Right lobe of liver (tissue), 6 donors: ENCODE results near the gene RAB31. TPM values are rescaled to one million over a fixed set of nuclear protein-coding genes. Genes with fewer than 3 reads are reported as not detected.

Source experiments
- ATAC-seq, 4 donors: fragments of 200-7000 bp; cut with Tn5 transposase; one replicate each; pipeline ENCODE4 v1.9.1; 2020; ENCODE audit warnings: mild to moderate bottlenecking in 4 of 4, moderate library complexity in 4 of 4
- DNase-seq, 3 donors: peaks; one replicate each; pipeline ENCODE4 v3.0.0-alpha.2; 2020
- H3K27ac ChIP-seq, 3 donors: fragments of 200-600 bp; one replicate each; pipeline ENCODE4 v1.8.0; 2022
- H3K27me3 ChIP-seq, 2 donors: fragments of 200-600 bp; one replicate each; pipeline ENCODE4 v1.8.0; 2022
- H3K36me3 ChIP-seq, 4 donors: fragments of 200-600 bp; sonication (generic) in 1 of 4; one replicate each; pipeline versions ENCODE4 v1.5.1 to v1.8.0; 2017 to 2022; ENCODE audit warnings: control low read depth in 1 of 4
- H3K4me1 ChIP-seq, 4 donors: fragments of 200-600 bp; sonication (generic) in 1 of 4; one replicate each; pipeline versions ENCODE4 v1.5.1 to v1.8.0; 2017 to 2022; ENCODE audit warnings: control low read depth in 1 of 4
- H3K4me3 ChIP-seq, 3 donors: fragments of 200-600 bp; one replicate each; pipeline ENCODE4 v1.8.0; 2022
- H3K9me3 ChIP-seq, 4 donors: fragments of 200-600 bp; sonication (generic) in 1 of 4; one replicate each; pipeline versions ENCODE4 v1.5.1 to v1.8.0; 2017 to 2022; ENCODE audit warnings: control low read depth in 1 of 4
- POLR2A ChIP-seq: fragments of 450-650 bp; IDR thresholded peaks from one replicate; pipeline ENCODE4 v1.6.1; 2017; ENCODE audit warnings: antibody characterized with exemption, mild to moderate bottlenecking
- WGBS: methylation state at CpG from one replicate; pipeline ENCODE4 v1.1.6; 2018; ENCODE audit warnings: low coverage, low lambda C conversion rate; ENCODE audit not compliant: insufficient coverage; ENCODE audit errors: missing lambda C conversion rate; 5-methylcytosine and 5-hydroxymethylcytosine counted together
- intact Hi-C, 2 donors: fragments of 100-400 bp; cut with DNase I; formaldehyde crosslinking; loops; one replicate each; pipeline versions ENCODE4 v1.11.2 to v1.14.1; 2022
- total RNA-seq, 6 experiments: library from RNA; depleted of rRNA in 2 of 6; stranded (reverse); fragments of >200 nt in 2 of 6; fragmentation: NEBNext Ultra II Directional in 3 of 6; extraction: Animal tissue kit (Norgen Biotek cat#: 25700) in 3 of 6; gene quantifications; one replicate each; pipeline versions ENCODE4 v1.1.0 to v1.2.4, GENCODE V29; 2016 to 2023
- TF ChIP-seq, protein P1 (sequence below), 4 donors: fragments of 200-600 bp in 3 of 4; fragments of 450-650 bp in 1 of 4; IDR thresholded peaks; one replicate each; pipeline versions ENCODE4 v1.5.1 to v1.8.0; 2016 to 2022; ENCODE audit warnings: antibody characterized with exemption in 4 of 4, mild to moderate bottlenecking in 2 of 4
- donor health status: DM: no; HTN: yes; CAD: no.
- donor health status: DM: no; HTN: no; CAD: no.
- donor health status: DM: no; HTN: no; CAD: no.
- donor health status: DM: no; HTN: yes; CAD: no.
- donor health status: DM: no; HTN: yes; CAD: no.

The RAB31 gene
- total RNA-seq, 6 experiments from 2014 or later: 3.0 to 14.3 (median 5.4) TPM

DNA sequence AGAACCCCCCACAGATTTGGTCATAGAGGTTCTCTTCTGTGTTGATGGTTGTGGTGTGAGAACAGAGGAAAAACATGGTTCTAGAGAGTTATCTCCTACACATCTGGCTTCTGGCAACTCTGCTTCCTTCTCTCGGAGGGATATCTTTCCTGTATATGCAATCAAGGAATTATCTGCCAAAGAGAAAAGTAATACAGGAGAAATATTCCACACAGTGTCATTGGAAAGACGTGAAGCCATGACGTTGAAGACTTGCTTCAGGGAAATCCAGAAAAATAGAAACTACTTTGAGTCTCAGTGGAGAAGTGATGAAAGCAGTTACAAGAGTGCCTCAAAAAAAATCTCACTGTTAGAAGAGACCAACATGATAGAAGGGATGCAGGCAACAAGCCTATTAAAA, 78.5 kb downstream of the RAB31 start:
- WGBS: 54% methylated on average over 3 of the region's 3 CpGs
- no peak for DNase-seq
- Histone ChIP-seq H3K4me3 (no peak overlapping the region), H3K36me3 (no peaks in the 10 kb centered on the region), H3K27me3 (no peaks in the 10 kb centered on the region), H3K4me1 (no peaks in the 10 kb centered on the region), H3K9me3 (no peaks in the 10 kb centered on the region), H3K27ac (no peak overlapping the region)
- intact Hi-C loops: no loop called here
- no peak for ATAC-seq
- no peak for TF ChIP-seq POLR2A
- TF ChIP-seq, protein P1, sequence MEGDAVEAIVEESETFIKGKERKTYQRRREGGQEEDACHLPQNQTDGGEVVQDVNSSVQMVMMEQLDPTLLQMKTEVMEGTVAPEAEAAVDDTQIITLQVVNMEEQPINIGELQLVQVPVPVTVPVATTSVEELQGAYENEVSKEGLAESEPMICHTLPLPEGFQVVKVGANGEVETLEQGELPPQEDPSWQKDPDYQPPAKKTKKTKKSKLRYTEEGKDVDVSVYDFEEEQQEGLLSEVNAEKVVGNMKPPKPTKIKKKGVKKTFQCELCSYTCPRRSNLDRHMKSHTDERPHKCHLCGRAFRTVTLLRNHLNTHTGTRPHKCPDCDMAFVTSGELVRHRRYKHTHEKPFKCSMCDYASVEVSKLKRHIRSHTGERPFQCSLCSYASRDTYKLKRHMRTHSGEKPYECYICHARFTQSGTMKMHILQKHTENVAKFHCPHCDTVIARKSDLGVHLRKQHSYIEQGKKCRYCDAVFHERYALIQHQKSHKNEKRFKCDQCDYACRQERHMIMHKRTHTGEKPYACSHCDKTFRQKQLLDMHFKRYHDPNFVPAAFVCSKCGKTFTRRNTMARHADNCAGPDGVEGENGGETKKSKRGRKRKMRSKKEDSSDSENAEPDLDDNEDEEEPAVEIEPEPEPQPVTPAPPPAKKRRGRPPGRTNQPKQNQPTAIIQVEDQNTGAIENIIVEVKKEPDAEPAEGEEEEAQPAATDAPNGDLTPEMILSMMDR (IDR thresholded peaks at IDR 0.05): no peak

DNA sequence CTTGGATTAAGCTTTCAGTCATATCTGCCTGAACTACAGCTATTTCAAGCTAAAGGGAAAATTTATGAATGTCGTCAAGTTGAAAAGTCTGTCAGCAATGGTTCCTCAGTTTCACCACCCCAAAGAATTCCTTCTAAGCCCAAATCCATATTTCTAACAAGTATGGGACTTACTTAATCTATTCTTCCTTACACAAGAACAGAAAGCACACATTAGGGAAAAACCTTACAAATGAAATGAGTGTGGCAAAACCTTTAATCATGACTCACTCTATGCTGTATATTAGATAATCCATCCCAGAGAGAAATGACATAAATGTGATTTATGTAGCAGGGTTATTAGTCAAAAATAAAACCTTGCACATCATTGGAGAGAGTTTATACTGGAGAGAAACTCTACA, 78.9 kb downstream of the RAB31 start:
- H3K27me3 ChIP-seq: no peaks in the 10 kb centered on the region
- TF ChIP-seq, protein P1 (IDR thresholded peaks at IDR 0.05): no peak
- no peak for TF ChIP-seq POLR2A
- no peak for DNase-seq
- WGBS: 92% methylated on average over 1 of the region's 1 CpG
- H3K9me3 ChIP-seq: no peaks in the 10 kb centered on the region
- H3K27ac ChIP-seq: no peak overlapping the region
- no peaks in the 10 kb centered on the region for H3K4me1 ChIP-seq
- H3K4me3 ChIP-seq: no peak overlapping the region
- intact Hi-C loops: no loop called here
- no peaks in the 10 kb centered on the region for H3K36me3 ChIP-seq
- ATAC-seq: no peak

DNA sequence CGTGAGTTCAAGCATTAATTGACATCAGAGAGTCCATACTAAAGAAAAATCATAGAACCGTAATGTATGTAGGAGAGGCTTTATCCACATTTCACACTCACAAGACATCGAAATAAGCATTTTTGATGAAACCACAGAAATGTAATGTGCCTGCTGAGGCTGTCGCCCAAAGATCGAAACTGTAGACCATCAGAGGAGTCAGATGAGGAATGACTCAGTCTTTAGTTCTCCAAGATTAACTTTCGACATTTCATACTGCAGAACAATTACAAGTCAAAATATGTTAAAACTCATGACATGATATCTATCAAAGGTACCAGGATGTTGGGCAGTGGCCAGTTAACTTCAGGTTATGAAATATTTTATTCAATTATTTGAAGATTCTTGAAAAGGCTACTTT, 79.6 kb downstream of the RAB31 start:
- H3K27ac ChIP-seq: no peak overlapping the region
- 79% methylated on average over 6 of the region's 6 CpGs for WGBS

DNA sequence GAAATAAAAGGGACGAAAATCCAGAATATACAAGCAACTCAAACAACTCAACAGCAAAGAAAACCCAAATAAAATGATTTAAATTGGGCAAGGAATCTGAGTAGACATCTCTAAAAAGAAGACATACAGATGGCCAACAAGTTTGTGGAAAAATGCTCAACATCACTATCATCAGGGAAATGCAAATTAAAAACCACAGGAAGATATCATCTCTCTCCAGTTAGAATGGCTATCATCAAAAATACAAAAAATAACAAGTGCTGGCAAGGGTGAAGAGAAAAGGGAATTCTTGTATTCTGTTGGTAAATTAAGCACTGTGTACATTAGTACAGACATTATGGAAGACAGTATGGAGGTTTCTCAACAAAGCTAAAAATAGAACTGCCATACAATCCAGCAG, 80.0 kb downstream of the RAB31 start:
- intact Hi-C loops: no loop called here
- Histone ChIP-seq H3K27ac (no peak overlapping the region), H3K4me1 (no peaks in the 10 kb centered on the region), H3K36me3 (no peaks in the 10 kb centered on the region), H3K4me3 (no peak overlapping the region), H3K27me3 (no peaks in the 10 kb centered on the region), H3K9me3 (no peaks in the 10 kb centered on the region)
- WGBS: 71% methylated on average over 1 of the region's 1 CpG
- DNase-seq (no peak), ATAC-seq (no peak)
- TF ChIP-seq, protein P1 (IDR thresholded peaks at IDR 0.05): no peak
- TF ChIP-seq POLR2A: no peak

More for the DNA sequence above, 79.6 kb downstream of the RAB31 start:
- no peak for ATAC-seq
- DNase-seq: no peak
- Histone ChIP-seq H3K27me3 (no peaks in the 10 kb centered on the region), H3K4me1 (no peaks in the 10 kb centered on the region), H3K36me3 (no peaks in the 10 kb centered on the region), H3K4me3 (no peak overlapping the region), H3K9me3 (no peaks in the 10 kb centered on the region)
- intact Hi-C loops: no loop called here
- TF ChIP-seq, protein P1 (IDR thresholded peaks at IDR 0.05): no peak
- TF ChIP-seq POLR2A: no peak

DNA sequence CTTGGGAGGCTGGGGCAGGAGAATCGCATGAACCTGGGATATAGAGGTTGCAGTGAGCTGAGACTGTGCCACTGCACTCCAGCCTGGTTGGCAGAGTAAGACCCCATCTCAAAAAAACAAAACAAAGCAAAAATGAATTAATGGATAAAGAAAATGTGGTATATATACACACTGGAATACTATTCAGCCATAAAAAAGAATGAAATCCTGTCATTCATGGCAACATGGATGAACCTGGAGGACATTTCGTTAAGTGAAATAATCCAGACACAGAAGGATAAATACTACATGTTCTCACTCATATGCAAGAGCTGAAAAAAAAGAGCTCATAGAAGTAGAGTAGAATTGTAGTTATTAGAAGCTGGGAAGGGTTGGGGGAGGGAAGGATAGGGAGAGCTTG, 80.8 kb downstream of the RAB31 start:
- intact Hi-C loops: no loop called here
- ATAC-seq (no peak), DNase-seq (no peak)
- TF ChIP-seq, protein P1 (IDR thresholded peaks at IDR 0.05): no peak
- TF ChIP-seq POLR2A: no peak
- Histone ChIP-seq H3K4me3 (no peak overlapping the region), H3K9me3 (no peaks in the 10 kb centered on the region), H3K27ac (no peak overlapping the region), H3K27me3 (no peaks in the 10 kb centered on the region), H3K36me3 (no peaks in the 10 kb centered on the region), H3K4me1 (no peaks in the 10 kb centered on the region)
- 55% methylated on average over 2 of the region's 2 CpGs for WGBS
